DND-41 (cell line): Measurements from ENCODE around the gene NUMBL.

ENCODE experiments used
- ATAC-seq: fragments of 200-7000 bp; cut with Tn5 transposase; 3 replicates; pipeline ENCODE4 v1.9.1; 2021; ENCODE audit warnings: low read depth; ENCODE audit not compliant: insufficient read depth
- DNase-seq: peaks from one replicate; pipeline ENCODE4 v3.0.0-alpha.2; 2020
- H2AFZ ChIP-seq: 2 replicates; pipeline ENCODE4 v1.6.0; 2012; ENCODE audit warnings: low read depth, low read length
- H3K27ac ChIP-seq: 2 replicates; pipeline ENCODE4 v1.5.1; 2012; ENCODE audit warnings: low read length, inconsistent platforms
- H3K27me3 ChIP-seq: fragments of 200-600 bp; sonication (generic); 2 replicates; pipeline ENCODE4 v1.6.0; 2012; ENCODE audit warnings: low read length, mild to moderate bottlenecking, inconsistent platforms; ENCODE audit not compliant: insufficient read depth, poor library complexity
- H3K36me3 ChIP-seq: 2 replicates; pipeline ENCODE4 v1.5.1; 2012; ENCODE audit warnings: low read length, inconsistent platforms; ENCODE audit not compliant: insufficient read depth
- H3K4me1 ChIP-seq: 2 replicates; pipeline ENCODE4 v1.5.1; 2012; ENCODE audit warnings: mild to moderate bottlenecking, low read length; ENCODE audit not compliant: insufficient read depth
- H3K4me2 ChIP-seq: 2 replicates; pipeline ENCODE4 v1.6.0; 2012; ENCODE audit warnings: mild to moderate bottlenecking, moderate library complexity, low read length, inconsistent platforms; ENCODE audit not compliant: insufficient read depth
- H3K4me3 ChIP-seq, 2 experiments: fragments of 200-600 bp in 1 of 2; shearing (Covaris generic) in 1 of 2; 2 replicates each; pipeline ENCODE4 v1.5.1; 2012 to 2016; ENCODE audit warnings: inconsistent platforms in 2 of 2, low read length in 2 of 2, mild to moderate bottlenecking in 2 of 2, low read depth in 1 of 2, moderate library complexity in 1 of 2
- H3K79me2 ChIP-seq: 2 replicates; pipeline ENCODE4 v1.6.0; 2012; ENCODE audit warnings: low read length, inconsistent platforms; ENCODE audit not compliant: insufficient read depth
- H3K9ac ChIP-seq: 2 replicates; pipeline ENCODE4 v1.6.0; 2012; ENCODE audit warnings: low read depth, mild to moderate bottlenecking, inconsistent platforms, low read length, moderate library complexity
- H3K9me3 ChIP-seq: 2 replicates; pipeline ENCODE4 v1.5.1; 2012; ENCODE audit warnings: low read length, moderate library complexity, mild to moderate bottlenecking, inconsistent platforms; ENCODE audit not compliant: insufficient read depth, severe bottlenecking
- H4K20me1 ChIP-seq: 2 replicates; pipeline ENCODE4 v1.6.0; 2012; ENCODE audit warnings: low read length; ENCODE audit not compliant: insufficient read depth
- CTCF ChIP-seq: IDR thresholded peaks from 2 replicates; pipeline ENCODE4 v1.5.1; 2012; ENCODE audit warnings: borderline replicate concordance, low read length, moderate library complexity, mild to moderate bottlenecking; ENCODE audit not compliant: poor library complexity, severe bottlenecking; ENCODE audit errors: extremely low read depth
- EZH2 ChIP-seq: IDR thresholded peaks from 3 replicates; pipeline ENCODE4 v1.6.1; 2012; ENCODE audit warnings: borderline replicate concordance, low read depth, mild to moderate bottlenecking, moderate library complexity, low read length, inconsistent platforms; ENCODE audit not compliant: severe bottlenecking

The NUMBL gene

GRCh38 chr19:40630571-40631160 is 59.8 kb downstream of the NUMBL start:
- no peak for ATAC-seq
- no peak overlapping the region for H3K9ac ChIP-seq
- H3K27me3 ChIP-seq: no peaks in the 10 kb centered on the region

GRCh38 chr19:40629346-40629745 is 61.1 kb downstream of the NUMBL start:
- H3K4me1 ChIP-seq: no peaks in the 10 kb centered on the region
- no peak overlapping the region for H3K4me2 ChIP-seq
- no peak overlapping the region for H2AFZ ChIP-seq
- no peak for ATAC-seq
- no peaks in the 10 kb centered on the region for H3K27me3 ChIP-seq
- no peaks in the 10 kb centered on the region for H3K79me2 ChIP-seq
- H3K4me3 ChIP-seq: no peak overlapping the region
- H3K36me3 ChIP-seq: no peaks in the 10 kb centered on the region
- H3K9ac ChIP-seq: no peak overlapping the region
- DNase-seq: no peak
- TF ChIP-seq CTCF (no peak), EZH2 (no peak)
- no peaks in the 10 kb centered on the region for H3K9me3 ChIP-seq
- no peak overlapping the region for H3K27ac ChIP-seq
- H4K20me1 ChIP-seq: no peaks in the 10 kb centered on the region

More at GRCh38 chr19:40630571-40631160, 59.8 kb downstream of the NUMBL start:
- Histone ChIP-seq H2AFZ (no peak overlapping the region), H3K9me3 (no peaks in the 10 kb centered on the region), H3K4me2 (no peak overlapping the region), H3K79me2 (no peaks in the 10 kb centered on the region), H3K4me1 (no peaks in the 10 kb centered on the region), H3K36me3 (no peaks in the 10 kb centered on the region), H4K20me1 (no peaks in the 10 kb centered on the region), H3K4me3 (no peak overlapping the region), H3K27ac (no peak overlapping the region)
- no peak for TF ChIP-seq EZH2
- TF ChIP-seq CTCF: no peak
- no peak for DNase-seq

GRCh38 chr19:40627486-40628279 is 62.8 kb downstream of the NUMBL start:
- H3K79me2 ChIP-seq: no peaks in the 10 kb centered on the region
- H3K9me3 ChIP-seq: no peaks in the 10 kb centered on the region
- no peaks in the 10 kb centered on the region for H3K4me1 ChIP-seq
- H3K9ac ChIP-seq: no peak overlapping the region
- H3K4me2 ChIP-seq: no peak overlapping the region
- H4K20me1 ChIP-seq: no peaks in the 10 kb centered on the region
- no peaks in the 10 kb centered on the region for H3K36me3 ChIP-seq
- H3K4me3 ChIP-seq: no peak overlapping the region
- no peaks in the 10 kb centered on the region for H3K27me3 ChIP-seq
- no peak overlapping the region for H2AFZ ChIP-seq
- no peak for DNase-seq
- no peak for ATAC-seq
- TF ChIP-seq EZH2: no peak
- H3K27ac ChIP-seq: no peak overlapping the region

- Histone ChIP-seq H4K20me1 (no peaks in the 10 kb centered on the region), H3K9me3 (no peaks in the 10 kb centered on the region), H3K79me2 (no peaks in the 10 kb centered on the region), H3K27me3 (no peaks in the 10 kb centered on the region), H3K36me3 (no peaks in the 10 kb centered on the region), H3K9ac (no peak overlapping the region), H3K27ac (no peak overlapping the region), H3K4me1 (no peaks in the 10 kb centered on the region), H3K4me2 (no peak overlapping the region), H3K4me3 (no peak overlapping the region), H2AFZ (no peak overlapping the region)
- TF ChIP-seq CTCF (no peak), EZH2 (no peak)
- ATAC-seq: no peak
- DNase-seq: no peak
These were observed 63.5 kb downstream of the NUMBL start for GRCh38 chr19:40626918-40627317.
